ENCODE data around the gene ZPBP2.
A peak's percentile ranks its signal among the peaks of the same experiment; 100 is the strongest.

The ZPBP2 gene

GRCh38 chr17:39916918-39917317 lies 48.9 kb downstream of the ZPBP2 start:
- no peak for DNase-seq

GRCh38 chr17:39919087-39919683 lies 51.2 kb downstream of the ZPBP2 start:
- no peak for DNase-seq

GRCh38 chr17:39920218-39921210 lies 52.5 kb downstream of the ZPBP2 start:
- DNase-seq: peak in 1 of 4 experiments; percentile 18

- DNase-seq: peak in 1 of 4 experiments; percentile 7
Measured at GRCh38 chr17:39921323-39921722, 53.3 kb downstream of the ZPBP2 start.

GRCh38 chr17:39922006-39922405 lies 54.0 kb downstream of the ZPBP2 start:
- no peak for DNase-seq

- no peak for DNase-seq
Measured at GRCh38 chr17:39923230-39923629, 55.2 kb downstream of the ZPBP2 start.

GRCh38 chr17:39923836-39924690 lies 56.1 kb downstream of the ZPBP2 start:
- DNase-seq: no peak

- no peak for DNase-seq
Measured at GRCh38 chr17:39924691-39925055, 56.7 kb downstream of the ZPBP2 start.

DNA sequence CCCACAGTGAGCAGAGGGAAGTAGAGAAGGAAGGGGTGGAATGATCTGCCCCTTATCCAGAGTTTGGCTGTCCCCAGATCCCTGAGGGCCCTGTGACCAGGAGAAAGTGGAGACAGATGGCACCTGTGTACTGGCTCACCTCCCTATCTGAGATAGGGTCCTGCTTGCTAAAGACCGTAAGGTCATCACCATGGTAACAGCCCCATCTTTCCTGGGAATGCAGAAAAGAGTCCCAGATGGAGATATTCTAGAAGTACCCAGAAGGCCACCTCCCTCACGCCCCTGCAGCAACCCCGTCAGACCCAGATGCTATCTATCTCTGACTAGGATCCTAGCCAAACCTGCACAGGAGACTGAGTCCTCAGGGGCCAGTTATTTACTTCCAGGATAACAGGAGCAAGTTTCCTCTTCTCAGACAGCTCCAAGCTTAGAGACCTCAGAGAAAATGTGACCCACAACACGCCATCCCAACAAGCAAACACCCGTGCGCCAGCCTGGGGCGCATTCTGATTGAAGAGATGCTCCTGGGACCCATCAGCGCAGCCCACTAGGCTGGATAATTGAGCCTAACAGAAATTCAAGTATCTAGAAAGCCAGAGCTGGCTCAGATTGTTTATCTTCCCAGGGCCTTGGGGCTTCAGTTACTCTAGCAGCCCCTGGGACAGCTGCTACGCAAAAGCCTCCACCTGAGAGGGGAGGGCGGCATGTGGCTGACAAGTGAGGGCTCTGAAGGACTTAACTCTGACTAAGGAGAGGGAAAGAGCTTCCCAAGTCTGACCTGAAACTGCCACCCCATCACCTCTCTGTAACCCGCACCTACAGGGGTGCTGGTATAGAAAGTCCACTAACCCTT lies 57.5 kb downstream of the ZPBP2 start:
- DNase-seq: no peak

GRCh38 chr17:39926135-39926587 lies 58.2 kb downstream of the ZPBP2 start:
- DNase-seq: no peak

DNA sequence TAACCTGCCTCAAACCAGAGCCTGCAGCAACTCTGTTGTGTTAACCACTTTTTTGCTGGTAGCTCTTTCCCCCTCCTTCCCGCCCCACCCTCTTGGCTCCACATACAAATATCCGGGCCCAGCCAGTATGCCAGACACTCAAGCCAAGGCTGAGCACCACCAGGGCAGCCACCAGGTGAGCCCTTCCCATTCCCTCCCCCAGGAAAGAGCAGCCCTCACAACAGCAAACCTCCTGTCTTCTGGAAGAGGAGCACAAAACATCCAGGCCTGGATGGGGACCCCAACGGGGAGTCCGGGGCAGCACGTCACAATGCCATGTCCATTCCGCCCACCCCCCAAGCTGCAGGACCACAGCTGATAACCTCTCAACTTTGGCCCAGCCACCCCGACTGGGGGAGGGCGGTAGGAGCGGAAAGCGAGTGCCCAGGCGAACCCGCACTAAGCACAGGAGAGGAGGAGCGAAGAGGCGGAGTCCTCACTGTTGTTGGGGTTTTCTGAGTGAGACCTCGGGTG lies 58.6 kb downstream of the ZPBP2 start:
- peak in 2 of 4 experiments; percentile 34 to 37 for DNase-seq

All from activated CD4-positive, CD25-positive, alpha-beta regulatory T cell (primary cell).